SIG-M5 treated with dmso at 0.1 percent for 504 hours (cell line): ENCODE data around the gene MEDAG.
A peak's percentile ranks its signal among the peaks of the same experiment; 100 is the strongest.

Source experiments
- DNase-seq: peaks from one replicate; lab custom pipeline; 2025; ENCODE audit not compliant: unreplicated experiment; lab: John Stamatoyannopoulos, UW

MEDAG gene

GRCh38 chr13:30905932-30906383 lies at the start of gene MEDAG:
Gene MEDAG, plus strand, starts transcription at chr13:30906271. Its CDS starts 245 bp downstream, at chr13:30906516.
- DNase-seq: no peak

- DNase-seq: no peak
Measured at GRCh38 chr13:30857018-30857417, 49.1 kb upstream of the MEDAG start.

- DNase-seq: no peak
Measured at GRCh38 chr13:30857636-30858035, 48.4 kb upstream of the MEDAG start.

- DNase-seq: peak; percentile 29
Measured at GRCh38 chr13:30859326-30859725, 46.7 kb upstream of the MEDAG start.

- DNase-seq: no peak
Measured at GRCh38 chr13:30861163-30861562, 44.9 kb upstream of the MEDAG start.

GRCh38 chr13:30861836-30862467 lies 44.1 kb upstream of the MEDAG start:
- DNase-seq: no peak

- no peak for DNase-seq
Measured at GRCh38 chr13:30862707-30863106, 43.4 kb upstream of the MEDAG start.

GRCh38 chr13:30863231-30863630 lies 42.8 kb upstream of the MEDAG start:
- no peak for DNase-seq

- DNase-seq: no peak
Measured at GRCh38 chr13:30863796-30864195, 42.3 kb upstream of the MEDAG start.

GRCh38 chr13:30864433-30865122 lies 41.5 kb upstream of the MEDAG start:
- no peak for DNase-seq

GRCh38 chr13:30865123-30866049 lies 40.7 kb upstream of the MEDAG start:
- peak; percentile 77 for DNase-seq

- DNase-seq: no peak
Measured at GRCh38 chr13:30866677-30867076, 39.4 kb upstream of the MEDAG start.

GRCh38 chr13:30867089-30867669 lies 38.9 kb upstream of the MEDAG start:
- no peak for DNase-seq

GRCh38 chr13:30868799-30869470 lies 37.1 kb upstream of the MEDAG start:
- no peak for DNase-seq

- DNase-seq: no peak
Measured at GRCh38 chr13:30869491-30869890, 36.6 kb upstream of the MEDAG start.

GRCh38 chr13:30870049-30870884 lies 35.8 kb upstream of the MEDAG start:
- peak; percentile 62 for DNase-seq

- no peak for DNase-seq
Measured at GRCh38 chr13:30870916-30871587, 35.0 kb upstream of the MEDAG start.

- DNase-seq: no peak
Measured at GRCh38 chr13:30871588-30872275, 34.3 kb upstream of the MEDAG start.

- no peak for DNase-seq
Measured at GRCh38 chr13:30872276-30872594, 33.8 kb upstream of the MEDAG start.
